Measurements from ENCODE around the gene TAOK3.

Gene TAOK3

GRCh38 chr12:118368821-118369220 lies 3.9 kb downstream of the TAOK3 start:
- Histone ChIP-seq H3K9me3 (ENCODE audit: low read depth, low read length) (no peaks in the 10 kb centered on the region), H3K27ac (no peak overlapping the region), H3K36me3 (ENCODE audit: insufficient read depth, low read length) (no peaks in the 10 kb centered on the region), H3K4me3 (no peak overlapping the region), H3K9ac (ENCODE audit: insufficient read length) (no peak overlapping the region)
- no peak for DNase-seq (ENCODE audit: low read depth, low spot score)
- TF ChIP-seq FOXP2 (optimal IDR thresholded peaks at IDR 0.05; ENCODE audit: control extremely low read depth, extremely low read length, insufficient read depth) (no peak), POLR2AphosphoS5 (IDR thresholded peaks at IDR 0.05; ENCODE audit: borderline replicate concordance, low read depth, low read length) (no peak), EZH2 (IDR thresholded peaks at IDR 0.05) (no peak)

- Histone ChIP-seq H3K27ac (no peak overlapping the region), H3K36me3 (ENCODE audit: insufficient read depth, low read length) (no peaks in the 10 kb centered on the region), H3K9ac (ENCODE audit: insufficient read length) (no peak overlapping the region), H3K9me3 (ENCODE audit: low read depth, low read length) (no peaks in the 10 kb centered on the region), H3K4me3 (no peak overlapping the region)
- DNase-seq (ENCODE audit: low read depth, low spot score), result no peak
- TF ChIP-seq FOXP2 (optimal IDR thresholded peaks at IDR 0.05; ENCODE audit: control extremely low read depth, extremely low read length, insufficient read depth), result no peak
- no peak for TF ChIP-seq POLR2AphosphoS5 (IDR thresholded peaks at IDR 0.05; ENCODE audit: borderline replicate concordance, low read depth, low read length)
- TF ChIP-seq EZH2 (IDR thresholded peaks at IDR 0.05), result no peak
Measured at GRCh38 chr12:118361889-118362288, 10.8 kb downstream of the TAOK3 start.

GRCh38 chr12:118361092-118361404 lies 11.7 kb downstream of the TAOK3 start:
- no peaks in the 10 kb centered on the region for H3K9me3 ChIP-seq (ENCODE audit: low read depth, low read length)
- no peak overlapping the region for H3K4me3 ChIP-seq
- H3K27ac ChIP-seq, result no peak overlapping the region
- DNase-seq (ENCODE audit: low read depth, low spot score), result no peak
- no peak overlapping the region for H3K9ac ChIP-seq (ENCODE audit: insufficient read length)
- no peaks in the 10 kb centered on the region for H3K36me3 ChIP-seq (ENCODE audit: insufficient read depth, low read length)
- TF ChIP-seq POLR2AphosphoS5 (IDR thresholded peaks at IDR 0.05; ENCODE audit: borderline replicate concordance, low read depth, low read length) (no peak), EZH2 (IDR thresholded peaks at IDR 0.05) (no peak), FOXP2 (optimal IDR thresholded peaks at IDR 0.05; ENCODE audit: control extremely low read depth, extremely low read length, insufficient read depth) (no peak)

- no peaks in the 10 kb centered on the region for H3K9me3 ChIP-seq (ENCODE audit: low read depth, low read length)
- H3K36me3 ChIP-seq (ENCODE audit: insufficient read depth, low read length), result no peaks in the 10 kb centered on the region
- H3K9ac ChIP-seq (ENCODE audit: insufficient read length), result no peak overlapping the region
- DNase-seq (ENCODE audit: low read depth, low spot score), result no peak
- no peak overlapping the region for H3K4me3 ChIP-seq
- no peak for TF ChIP-seq POLR2AphosphoS5 (IDR thresholded peaks at IDR 0.05; ENCODE audit: borderline replicate concordance, low read depth, low read length)
- no peak for TF ChIP-seq FOXP2 (optimal IDR thresholded peaks at IDR 0.05; ENCODE audit: control extremely low read depth, extremely low read length, insufficient read depth)
- TF ChIP-seq EZH2 (IDR thresholded peaks at IDR 0.05), result no peak
- no peak overlapping the region for H3K27ac ChIP-seq
Measured at GRCh38 chr12:118359541-118359915, 13.2 kb downstream of the TAOK3 start.

GRCh38 chr12:118358612-118359540 lies 13.8 kb downstream of the TAOK3 start:
- Histone ChIP-seq H3K36me3 (ENCODE audit: insufficient read depth, low read length) (no peaks in the 10 kb centered on the region), H3K27ac (no peak overlapping the region), H3K9ac (ENCODE audit: insufficient read length) (peak overlapping the region; percentile 22), H3K9me3 (ENCODE audit: low read depth, low read length) (no peaks in the 10 kb centered on the region), H3K4me3 (peak overlapping the region; percentile 52; the same call in 1 of the 2 replicates)
- DNase-seq (ENCODE audit: low read depth, low spot score), result peak; percentile 50
- TF ChIP-seq EZH2 (IDR thresholded peaks at IDR 0.05) (no peak), POLR2AphosphoS5 (IDR thresholded peaks at IDR 0.05; ENCODE audit: borderline replicate concordance, low read depth, low read length) (peak; percentile 26; the same call in 1 of the 2 replicates), FOXP2 (optimal IDR thresholded peaks at IDR 0.05; ENCODE audit: control extremely low read depth, extremely low read length, insufficient read depth) (no peak)

GRCh38 chr12:118358008-118358359 lies 14.7 kb downstream of the TAOK3 start:
- Histone ChIP-seq H3K4me3 (no peak overlapping the region), H3K27ac (no peak overlapping the region), H3K9ac (ENCODE audit: insufficient read length) (no peak overlapping the region), H3K36me3 (ENCODE audit: insufficient read depth, low read length) (no peaks in the 10 kb centered on the region), H3K9me3 (ENCODE audit: low read depth, low read length) (no peaks in the 10 kb centered on the region)
- TF ChIP-seq EZH2 (IDR thresholded peaks at IDR 0.05) (no peak), POLR2AphosphoS5 (IDR thresholded peaks at IDR 0.05; ENCODE audit: borderline replicate concordance, low read depth, low read length) (no peak), FOXP2 (optimal IDR thresholded peaks at IDR 0.05; ENCODE audit: control extremely low read depth, extremely low read length, insufficient read depth) (no peak)
- DNase-seq (ENCODE audit: low read depth, low spot score), result no peak

- TF ChIP-seq EZH2 (IDR thresholded peaks at IDR 0.05), result no peak
- no peak for TF ChIP-seq POLR2AphosphoS5 (IDR thresholded peaks at IDR 0.05; ENCODE audit: borderline replicate concordance, low read depth, low read length)
- Histone ChIP-seq H3K9ac (ENCODE audit: insufficient read length) (no peak overlapping the region), H3K4me3 (peak overlapping the region; percentile 22), H3K36me3 (ENCODE audit: insufficient read depth, low read length) (no peaks in the 10 kb centered on the region), H3K9me3 (ENCODE audit: low read depth, low read length) (no peaks in the 10 kb centered on the region), H3K27ac (peak overlapping the region; percentile 1; the same call in 1 of the 2 replicates)
- DNase-seq (ENCODE audit: low read depth, low spot score), result no peak
Measured at GRCh38 chr12:118357257-118358007, 15.3 kb downstream of the TAOK3 start.

GRCh38 chr12:118356809-118357256 lies 15.9 kb downstream of the TAOK3 start:
- Histone ChIP-seq H3K4me3 (peak overlapping the region; percentile 22; the same call in 1 of the 2 replicates), H3K9ac (ENCODE audit: insufficient read length) (no peak overlapping the region), H3K36me3 (ENCODE audit: insufficient read depth, low read length) (no peaks in the 10 kb centered on the region), H3K9me3 (ENCODE audit: low read depth, low read length) (no peaks in the 10 kb centered on the region), H3K27ac (peak overlapping the region; percentile 1; the same call in 1 of the 2 replicates)
- no peak for DNase-seq (ENCODE audit: low read depth, low spot score)
- TF ChIP-seq EZH2 (IDR thresholded peaks at IDR 0.05) (no peak), POLR2AphosphoS5 (IDR thresholded peaks at IDR 0.05; ENCODE audit: borderline replicate concordance, low read depth, low read length) (no peak), FOXP2 (optimal IDR thresholded peaks at IDR 0.05; ENCODE audit: control extremely low read depth, extremely low read length, insufficient read depth) (no peak)
